HL-60/S4 treated with retinoic acid at 250 ng/mL for 4 days and 3 days (cell line): ENCODE results near the gene AP2A2.

Experiments used
- in situ Hi-C: fragments of 300-500 bp; cut with MboI; formaldehyde crosslinking; loops from 2 replicates; pipeline ENCODE4 v1.7.0; 2022; ENCODE audit warnings: low sequenced_read_pairs

Gene AP2A2

DNA sequence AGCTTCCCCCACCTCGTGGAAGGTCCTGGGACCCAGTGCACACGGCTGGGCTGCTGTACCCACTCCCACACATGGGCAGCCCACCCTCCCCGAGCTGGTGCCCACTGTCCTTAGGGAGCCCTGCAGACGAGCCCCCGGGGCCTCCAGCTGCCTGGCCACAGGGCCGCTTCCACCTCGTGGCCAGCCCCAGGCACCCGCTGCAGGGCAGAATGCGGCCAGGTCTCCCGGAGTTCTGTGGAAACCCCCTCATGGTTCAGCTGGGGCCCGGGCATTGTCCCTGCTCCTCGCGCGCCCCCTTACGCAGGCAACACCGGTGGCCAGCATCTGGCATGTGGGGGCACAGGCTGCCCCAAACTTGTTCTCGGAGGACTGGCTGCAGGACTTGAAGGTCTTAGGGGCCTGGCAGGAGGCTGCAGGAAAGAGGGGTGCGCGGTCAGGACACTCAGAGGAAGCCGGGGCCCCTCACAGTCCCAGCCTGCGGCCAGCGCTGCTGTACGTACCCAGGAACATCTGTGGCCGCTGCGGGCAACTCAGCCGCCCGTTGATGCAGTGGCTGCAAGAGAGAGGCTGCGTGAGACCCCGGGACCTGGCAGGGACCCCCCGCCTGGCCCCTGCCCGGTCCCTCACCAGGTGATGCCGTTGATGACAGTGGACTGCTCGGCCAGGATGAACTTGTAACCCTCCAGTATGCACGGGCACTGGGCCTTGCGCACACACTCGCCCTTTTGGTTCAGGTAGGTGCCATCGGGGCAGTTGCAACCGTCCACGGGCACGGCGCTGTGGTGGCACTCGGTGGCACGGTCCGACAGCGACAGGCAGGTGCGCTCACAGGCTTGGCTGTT lies 101.2 kb downstream of the AP2A2 start:
- in situ Hi-C loops = loop anchor here (25.0 kb wide), 1 partner anchor 165 kb away; no protein-coding TSS in a partner anchor

DNA sequence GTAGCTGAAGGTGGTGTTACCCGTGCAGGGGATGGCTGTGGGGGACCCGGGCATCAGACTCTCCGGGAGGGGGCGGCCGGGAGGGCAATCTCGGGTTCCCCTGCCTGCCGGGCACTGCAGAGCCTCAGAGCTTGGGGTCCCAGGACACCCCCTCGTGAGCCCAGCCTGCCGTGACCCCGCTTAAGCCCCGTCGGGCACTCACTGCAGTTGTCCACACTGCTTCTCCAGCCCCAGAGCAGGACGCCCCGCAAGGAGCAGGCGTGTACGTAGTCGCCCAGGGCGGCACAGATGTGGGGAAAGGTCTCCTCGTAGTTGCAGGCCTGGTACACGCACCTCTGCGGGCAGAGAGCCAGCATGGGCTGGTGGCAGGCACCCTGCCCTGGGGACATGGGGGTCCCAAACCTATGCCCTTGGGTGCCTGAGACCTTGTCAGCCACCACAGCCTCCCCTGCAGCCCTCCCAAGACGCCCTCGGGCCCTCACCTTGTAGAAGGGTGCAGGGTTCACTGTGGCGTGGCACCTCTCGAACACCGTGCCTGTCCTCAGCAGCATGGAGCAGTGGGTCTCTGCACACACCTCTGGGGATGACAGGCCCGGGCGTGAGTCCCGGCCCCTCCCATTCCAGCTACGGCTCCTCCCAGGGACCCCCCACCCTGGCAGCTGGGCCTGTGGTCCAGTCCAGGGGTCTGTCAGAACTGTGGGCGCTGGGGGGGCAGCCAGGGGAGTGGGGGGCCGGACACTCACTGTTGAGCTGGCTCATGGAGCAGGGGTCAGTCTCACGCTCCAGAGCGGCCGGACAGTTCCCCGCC lies 102.0 kb downstream of the AP2A2 start:
- in situ Hi-C loops = loop anchor here (25.0 kb wide), 1 partner anchor 165 kb away; no protein-coding TSS in a partner anchor

- in situ Hi-C loops = loop anchor here (25.0 kb wide), 1 partner anchor 166 kb away; no protein-coding TSS in a partner anchor
Measured at GRCh38 chr11:1028291-1028540, 102.5 kb downstream of the AP2A2 start.

- in situ Hi-C loops = loop anchor here (25.0 kb wide), 1 partner anchor 166 kb away; no protein-coding TSS in a partner anchor
Measured at GRCh38 chr11:1028616-1029015, 102.9 kb downstream of the AP2A2 start.

- in situ Hi-C loops = loop anchor here (25.0 kb wide), 1 partner anchor 167 kb away; no protein-coding TSS in a partner anchor
Measured at GRCh38 chr11:1029051-1029450, 103.4 kb downstream of the AP2A2 start.

DNA sequence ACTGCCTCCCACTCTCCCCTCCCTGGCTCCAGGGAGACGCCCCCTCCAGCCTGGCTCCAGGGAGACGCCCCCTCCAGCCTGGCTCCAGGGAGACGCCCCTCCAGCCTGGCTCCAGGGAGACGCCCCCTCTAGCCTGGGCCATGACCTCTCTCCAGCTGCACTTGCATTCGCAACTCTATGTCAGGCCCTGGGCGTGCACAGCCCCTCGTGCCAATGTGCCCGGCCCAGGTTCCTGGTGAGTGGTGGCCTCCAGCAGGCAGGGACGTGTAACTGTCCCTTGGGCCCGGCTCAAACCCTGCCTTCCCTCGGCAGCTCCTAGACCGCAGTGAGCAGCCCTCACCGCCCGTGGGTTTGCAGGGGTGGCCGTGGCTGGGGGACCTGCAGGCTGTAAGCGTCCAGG lies 104.0 kb downstream of the AP2A2 start:
- in situ Hi-C loops = loop anchor here (25.0 kb wide), 1 partner anchor 167 kb away; no protein-coding TSS in a partner anchor

- in situ Hi-C loops = loop anchor here (25.0 kb wide), 1 partner anchor 168 kb away; no protein-coding TSS in a partner anchor
Measured at GRCh38 chr11:1030086-1030485, 104.4 kb downstream of the AP2A2 start.

- in situ Hi-C loops = loop anchor here (25.0 kb wide), 1 partner anchor 168 kb away; no protein-coding TSS in a partner anchor
Measured at GRCh38 chr11:1030556-1030955, 104.9 kb downstream of the AP2A2 start.

GRCh38 chr11:1031121-1031899 lies 105.6 kb downstream of the AP2A2 start:
- in situ Hi-C loops = loop anchor here (25.0 kb wide), 1 partner anchor 169 kb away; no protein-coding TSS in a partner anchor

- in situ Hi-C loops = loop anchor here (25.0 kb wide), 1 partner anchor 170 kb away; no protein-coding TSS in a partner anchor
Measured at GRCh38 chr11:1032310-1032891, 106.7 kb downstream of the AP2A2 start.

- in situ Hi-C loops = loop anchor here (25.0 kb wide), 1 partner anchor 171 kb away; no protein-coding TSS in a partner anchor
Measured at GRCh38 chr11:1033016-1033798, 107.5 kb downstream of the AP2A2 start.

DNA sequence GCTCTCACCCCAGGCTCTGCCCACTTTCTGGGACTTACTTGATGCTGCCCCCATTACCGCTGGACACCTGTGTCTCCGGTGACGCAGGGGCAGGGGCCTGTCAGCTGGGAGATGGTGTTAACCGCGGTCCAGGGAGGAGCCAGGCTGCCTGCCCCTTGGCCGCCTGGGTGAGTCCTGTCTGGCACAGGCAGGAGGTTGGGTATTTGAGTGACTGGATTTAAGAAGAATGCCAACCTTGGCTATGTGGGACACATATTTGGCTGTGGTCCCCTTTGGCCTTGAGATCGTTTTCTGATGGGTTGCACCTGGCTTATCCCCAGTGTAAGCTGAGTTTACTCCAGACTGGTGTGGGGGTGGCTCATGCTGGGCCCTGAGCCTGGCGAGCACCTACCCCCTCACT lies 108.3 kb downstream of the AP2A2 start:
- in situ Hi-C loops = loop anchor here (25.0 kb wide), 1 partner anchor 172 kb away; no protein-coding TSS in a partner anchor

GRCh38 chr11:1034456-1035295 lies 109.0 kb downstream of the AP2A2 start:
- in situ Hi-C loops = loop anchor here (25.0 kb wide), 1 partner anchor 172 kb away; no protein-coding TSS in a partner anchor

GRCh38 chr11:1035577-1036283 lies 110.1 kb downstream of the AP2A2 start:
- in situ Hi-C loops = loop anchor here (25.0 kb wide), 1 partner anchor 173 kb away; no protein-coding TSS in a partner anchor

- in situ Hi-C loops = loop anchor here (25.0 kb wide), 1 partner anchor 174 kb away; no protein-coding TSS in a partner anchor
Measured at GRCh38 chr11:1036303-1036923, 110.7 kb downstream of the AP2A2 start, which contains the start of gene MUC6. MUC6 (minus strand) TSS chr11:1036718; CDS start chr11:1036655, 63 bp downstream.

GRCh38 chr11:1036931-1037330 lies 111.3 kb downstream of the AP2A2 start:
- in situ Hi-C loops = loop anchor here (25.0 kb wide), 1 partner anchor 175 kb away; no protein-coding TSS in a partner anchor

DNA sequence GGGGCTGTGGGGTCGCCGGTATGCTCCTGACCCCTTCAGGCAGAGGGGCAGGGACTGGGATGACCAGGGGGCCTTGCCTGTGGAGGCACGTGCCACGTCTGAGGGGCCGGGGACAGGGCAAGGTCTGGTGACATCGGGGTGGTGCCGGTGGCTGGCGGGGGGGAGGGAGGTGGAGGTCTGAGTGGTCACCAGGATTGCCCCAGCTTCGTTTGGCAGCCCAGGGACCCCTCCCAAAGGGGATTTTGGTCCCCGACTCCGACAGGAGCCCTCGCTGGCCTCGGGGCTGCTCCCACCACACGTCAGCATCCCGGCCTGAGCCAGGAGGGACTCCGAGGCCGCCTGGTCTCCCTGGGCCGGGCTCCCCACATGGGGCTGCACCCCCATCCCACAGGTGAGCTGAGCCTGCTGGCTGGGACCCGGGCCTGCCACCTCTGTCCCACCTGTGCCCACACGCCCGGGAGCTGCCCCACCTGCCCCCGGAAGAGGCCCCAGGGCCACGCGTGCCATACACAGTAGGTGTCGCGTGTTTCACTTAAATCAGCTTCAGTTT lies 111.9 kb downstream of the AP2A2 start:
- in situ Hi-C loops = loop anchor here (25.0 kb wide), 1 partner anchor 175 kb away; no protein-coding TSS in a partner anchor
